ENCODE measurements around the gene UGCG. TPM values are rescaled to one million over a fixed set of nuclear protein-coding genes. Genes with fewer than 3 reads are reported as not detected.

The UGCG gene
- total and polyA plus RNA-seq, 10 of the 15 experiments (the other 5 are each of a cell fraction or from before 2014, with no cell fraction given): 21.7 to 96.6 (median 48.9) TPM

- DNase-seq (ENCODE audit: low read depth, low spot score): no peak
- in situ Hi-C loops (cut with MboI): no loop called here
- Histone ChIP-seq H3K9me3 (replicated peaks; ENCODE audit: control insufficient read depth, insufficient read depth, low read length) (no peaks in the 10 kb centered on the region; the same call in 2 of the 3 replicates), H3K4me3 (no peak overlapping the region), H3K27ac (ENCODE audit: control insufficient read depth, insufficient read depth) (no peak overlapping the region), H3K36me3 (ENCODE audit: control insufficient read depth in 2 of 2, insufficient read depth in 2 of 2, low read length in 1 of 2) (no peaks in the 10 kb centered on the region), H3K4me1 (ENCODE audit: control insufficient read depth, insufficient read depth, low read length) (no peaks in the 10 kb centered on the region), H3K4me2 (ENCODE audit: control insufficient read depth, insufficient read depth) (no peak overlapping the region), H2AFZ (ENCODE audit: control insufficient read depth, low read depth, low read length) (no peak overlapping the region), H3K9ac (ENCODE audit: control insufficient read depth, insufficient read depth, low read length) (no peak overlapping the region), H3K79me2 (ENCODE audit: control insufficient read depth, insufficient read depth, low read length) (no peaks in the 10 kb centered on the region), H4K20me1 (ENCODE audit: control insufficient read depth, insufficient read depth) (no peaks in the 10 kb centered on the region), H3K27me3 (replicated peaks in 1 of 2; ENCODE audit: control insufficient read depth in 2 of 2, insufficient read depth in 2 of 2, low read length in 1 of 2) (no peaks in the 10 kb centered on the region; a peak in 1 of 4 replicates)
- FAIRE-seq: no peak
- BruUV-seq (replicated peaks): no TSS peak
- CTCF ChIA-PET: interaction anchor here (0.5 kb wide), 1 partner anchor 259 kb away, joined by 3 read pairs; no protein-coding TSS in a partner anchor
- SMC1A ChIA-PET (ENCODE audit: uncharacterized antibody, unreplicated experiment): no interaction called here
- POLR2A ChIA-PET: no interaction called here
- intact Hi-C loops (cut with micrococcal nuclease; ENCODE audit: unreplicated experiment): no loop called here
- RAD21 ChIA-PET (ENCODE audit: unreplicated experiment): no interaction called here
- 70% methylated on average over 2 of the region's 2 CpGs for WGBS (ENCODE audit: insufficient coverage, insufficient replicate concordance, low lambda C conversion rate, missing lambda C conversion rate)
- ATAC-seq: peak; percentile 48
- TF ChIP-seq STAT3 (IDR thresholded peaks at IDR 0.05; ENCODE audit: low read depth, low read length) (no peak), NFYB (IDR thresholded peaks at IDR 0.05; ENCODE audit: insufficient read depth, low read depth, low read length) (0 out of 2 replicates have a peak, but pooled peaks have one; percentile 42), POLR2AphosphoS2 (IDR thresholded peaks at IDR 0.05; ENCODE audit: low read depth, low read length) (no peak), JUNB (IDR thresholded peaks at IDR 0.05) (peak; percentile 21; the same call in 1 of the 2 replicates), POLR2AphosphoS5 (IDR thresholded peaks at IDR 0.05; ENCODE audit: low read length) (no peak), ZBTB40 (IDR thresholded peaks at IDR 0.05; ENCODE audit: borderline replicate concordance) (no peak), EED (IDR thresholded peaks at IDR 0.05; ENCODE audit: low read depth) (0 out of 2 replicates have a peak, but pooled peaks have one; percentile 33), IKZF1 (conservative IDR thresholded peaks at IDR 0.05) (no peak), MEF2B (IDR thresholded peaks at IDR 0.05; ENCODE audit: partially characterized antibody, poor library complexity, severe bottlenecking) (no peak), TCF12 (IDR thresholded peaks at IDR 0.05; ENCODE audit: low read depth, low read length) (no peak), NFYA (IDR thresholded peaks at IDR 0.05; ENCODE audit: borderline replicate concordance, low read depth, low read length) (no peak)
- TF ChIP-seq, protein P1, sequence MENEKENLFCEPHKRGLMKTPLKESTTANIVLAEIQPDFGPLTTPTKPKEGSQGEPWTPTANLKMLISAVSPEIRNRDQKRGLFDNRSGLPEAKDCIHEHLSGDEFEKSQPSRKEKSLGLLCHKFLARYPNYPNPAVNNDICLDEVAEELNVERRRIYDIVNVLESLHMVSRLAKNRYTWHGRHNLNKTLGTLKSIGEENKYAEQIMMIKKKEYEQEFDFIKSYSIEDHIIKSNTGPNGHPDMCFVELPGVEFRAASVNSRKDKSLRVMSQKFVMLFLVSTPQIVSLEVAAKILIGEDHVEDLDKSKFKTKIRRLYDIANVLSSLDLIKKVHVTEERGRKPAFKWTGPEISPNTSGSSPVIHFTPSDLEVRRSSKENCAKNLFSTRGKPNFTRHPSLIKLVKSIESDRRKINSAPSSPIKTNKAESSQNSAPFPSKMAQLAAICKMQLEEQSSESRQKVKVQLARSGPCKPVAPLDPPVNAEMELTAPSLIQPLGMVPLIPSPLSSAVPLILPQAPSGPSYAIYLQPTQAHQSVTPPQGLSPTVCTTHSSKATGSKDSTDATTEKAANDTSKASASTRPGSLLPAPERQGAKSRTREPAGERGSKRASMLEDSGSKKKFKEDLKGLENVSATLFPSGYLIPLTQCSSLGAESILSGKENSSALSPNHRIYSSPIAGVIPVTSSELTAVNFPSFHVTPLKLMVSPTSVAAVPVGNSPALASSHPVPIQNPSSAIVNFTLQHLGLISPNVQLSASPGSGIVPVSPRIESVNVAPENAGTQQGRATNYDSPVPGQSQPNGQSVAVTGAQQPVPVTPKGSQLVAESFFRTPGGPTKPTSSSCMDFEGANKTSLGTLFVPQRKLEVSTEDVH (IDR thresholded peaks at IDR 0.05; ENCODE audit: low read depth, partially characterized antibody): no peak
Observed at GRCh38 chr9:111851553-111851952, 45.1 kb upstream of the UGCG start.

Data from GM12878 (cell line).